ENCODE data around the gene GPR146.

- TF ChIP-seq EP300 (IDR thresholded peaks at IDR 0.05) (no peak), CTCF (IDR thresholded peaks at IDR 0.05) (no peak)
Observed at GRCh38 chr7:1096156-1097119, 52.1 kb downstream of the GPR146 start.
